Measurements from ENCODE around the gene POLR3C. TPM values are rescaled to one million over a fixed set of nuclear protein-coding genes. Genes with fewer than 3 reads are reported as not detected.
"Not testable (repeated sequence)": the region's sequence is repeated elsewhere in the genome, so short reads cannot be mapped to it uniquely, and the experiment has no call there.

POLR3C gene
- total RNA-seq, 1 donor from 2014 or later: 43.4 TPM

GRCh38 chr1:145782272-145783099, 41.5 kb upstream of the POLR3C start:
- no peaks in the 10 kb centered on the region for H3K27me3 Mint-ChIP-seq (ENCODE audit: unreplicated experiment)
- no peaks in the 10 kb centered on the region for H3K9me3 Mint-ChIP-seq (ENCODE audit: unreplicated experiment)
- no peak for DNase-seq
- TF ChIP-seq, protein P1, sequence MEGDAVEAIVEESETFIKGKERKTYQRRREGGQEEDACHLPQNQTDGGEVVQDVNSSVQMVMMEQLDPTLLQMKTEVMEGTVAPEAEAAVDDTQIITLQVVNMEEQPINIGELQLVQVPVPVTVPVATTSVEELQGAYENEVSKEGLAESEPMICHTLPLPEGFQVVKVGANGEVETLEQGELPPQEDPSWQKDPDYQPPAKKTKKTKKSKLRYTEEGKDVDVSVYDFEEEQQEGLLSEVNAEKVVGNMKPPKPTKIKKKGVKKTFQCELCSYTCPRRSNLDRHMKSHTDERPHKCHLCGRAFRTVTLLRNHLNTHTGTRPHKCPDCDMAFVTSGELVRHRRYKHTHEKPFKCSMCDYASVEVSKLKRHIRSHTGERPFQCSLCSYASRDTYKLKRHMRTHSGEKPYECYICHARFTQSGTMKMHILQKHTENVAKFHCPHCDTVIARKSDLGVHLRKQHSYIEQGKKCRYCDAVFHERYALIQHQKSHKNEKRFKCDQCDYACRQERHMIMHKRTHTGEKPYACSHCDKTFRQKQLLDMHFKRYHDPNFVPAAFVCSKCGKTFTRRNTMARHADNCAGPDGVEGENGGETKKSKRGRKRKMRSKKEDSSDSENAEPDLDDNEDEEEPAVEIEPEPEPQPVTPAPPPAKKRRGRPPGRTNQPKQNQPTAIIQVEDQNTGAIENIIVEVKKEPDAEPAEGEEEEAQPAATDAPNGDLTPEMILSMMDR (IDR thresholded peaks at IDR 0.05; ENCODE audit: partially characterized antibody, unreplicated experiment): no peak
- H3K27ac Mint-ChIP-seq (ENCODE audit: unreplicated experiment): no peak overlapping the region
- peaks cover 3% of the 10 kb centered on the region for H3K4me1 Mint-ChIP-seq (ENCODE audit: low read depth, unreplicated experiment)
- no peak overlapping the region for H3K4me3 Mint-ChIP-seq (ENCODE audit: unreplicated experiment)
- no peaks in the 10 kb centered on the region for H3K36me3 Mint-ChIP-seq (ENCODE audit: unreplicated experiment)

- no peak for DNase-seq
- Mint-ChIP-seq H3K9me3 (ENCODE audit: unreplicated experiment) (no peaks in the 10 kb centered on the region), H3K4me3 (ENCODE audit: unreplicated experiment) (no peak overlapping the region), H3K27me3 (ENCODE audit: unreplicated experiment) (no peaks in the 10 kb centered on the region), H3K4me1 (ENCODE audit: low read depth, unreplicated experiment) (peaks cover 3% of the 10 kb centered on the region), H3K27ac (ENCODE audit: unreplicated experiment) (no peak overlapping the region), H3K36me3 (ENCODE audit: unreplicated experiment) (no peaks in the 10 kb centered on the region)
- TF ChIP-seq, protein P1 (IDR thresholded peaks at IDR 0.05; ENCODE audit: partially characterized antibody, unreplicated experiment): no peak
Observed at GRCh38 chr1:145784409-145784808, 39.6 kb upstream of the POLR3C start.

DNA sequence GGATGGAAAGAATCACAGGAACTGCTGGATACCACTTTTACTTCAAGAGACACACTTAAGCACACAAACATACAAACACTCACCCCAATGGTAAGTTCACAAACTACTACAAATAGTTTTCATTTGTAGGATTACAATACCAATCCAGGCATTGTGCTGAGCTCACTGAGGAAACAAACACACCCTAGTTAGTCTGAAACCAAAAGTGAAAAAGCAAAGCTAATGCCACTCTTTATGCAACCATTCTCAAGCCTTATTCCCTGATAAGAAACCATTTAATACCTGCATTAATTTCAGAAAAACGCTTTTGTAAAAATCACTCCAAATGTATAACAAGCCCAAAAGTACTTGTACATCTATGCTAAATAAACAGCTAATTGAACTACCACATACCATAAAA, 38.5 kb upstream of the POLR3C start:
- peaks cover 3% of the 10 kb centered on the region for H3K4me1 Mint-ChIP-seq (ENCODE audit: low read depth, unreplicated experiment)
- DNase-seq: no peak
- H3K4me3 Mint-ChIP-seq (ENCODE audit: unreplicated experiment): no peak overlapping the region
- no peaks in the 10 kb centered on the region for H3K27me3 Mint-ChIP-seq (ENCODE audit: unreplicated experiment)
- no peaks in the 10 kb centered on the region for H3K9me3 Mint-ChIP-seq (ENCODE audit: unreplicated experiment)
- no peak overlapping the region for H3K27ac Mint-ChIP-seq (ENCODE audit: unreplicated experiment)
- H3K36me3 Mint-ChIP-seq (ENCODE audit: unreplicated experiment): no peaks in the 10 kb centered on the region
- TF ChIP-seq, protein P1 (IDR thresholded peaks at IDR 0.05; ENCODE audit: partially characterized antibody, unreplicated experiment): no peak

DNA sequence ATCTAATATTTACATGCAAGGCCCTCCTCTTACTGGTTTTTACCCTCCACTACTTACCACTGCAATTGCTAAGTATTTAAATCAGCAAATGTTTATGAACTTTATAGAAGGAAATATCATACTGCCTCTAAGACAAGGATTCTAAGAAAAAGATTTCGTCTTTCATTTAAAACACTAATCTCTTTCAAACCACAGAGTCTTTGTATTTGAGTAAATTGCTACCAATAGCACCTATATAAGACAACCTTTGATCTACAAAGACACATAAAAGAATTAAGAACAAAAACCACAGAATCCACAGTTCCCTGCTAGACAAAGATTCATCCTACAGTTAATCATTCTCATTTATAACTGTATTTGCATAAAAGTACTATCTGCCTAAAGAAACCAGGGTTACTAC, 37.7 kb upstream of the POLR3C start:
- H3K9me3 Mint-ChIP-seq (ENCODE audit: unreplicated experiment): no peaks in the 10 kb centered on the region
- TF ChIP-seq, protein P1 (IDR thresholded peaks at IDR 0.05; ENCODE audit: partially characterized antibody, unreplicated experiment): no peak
- H3K27me3 Mint-ChIP-seq (ENCODE audit: unreplicated experiment): no peaks in the 10 kb centered on the region
- no peak overlapping the region for H3K4me3 Mint-ChIP-seq (ENCODE audit: unreplicated experiment)
- H3K27ac Mint-ChIP-seq (ENCODE audit: unreplicated experiment): no peak overlapping the region
- peaks cover 3% of the 10 kb centered on the region for H3K4me1 Mint-ChIP-seq (ENCODE audit: low read depth, unreplicated experiment)
- DNase-seq: no peak
- H3K36me3 Mint-ChIP-seq (ENCODE audit: unreplicated experiment): no peaks in the 10 kb centered on the region

- TF ChIP-seq, protein P1 (IDR thresholded peaks at IDR 0.05; ENCODE audit: partially characterized antibody, unreplicated experiment): no peak
- H3K4me3 Mint-ChIP-seq (ENCODE audit: unreplicated experiment): no peak overlapping the region
- no peaks in the 10 kb centered on the region for H3K27me3 Mint-ChIP-seq (ENCODE audit: unreplicated experiment)
- no peak for DNase-seq
- no peak overlapping the region for H3K27ac Mint-ChIP-seq (ENCODE audit: unreplicated experiment)
- H3K9me3 Mint-ChIP-seq (ENCODE audit: unreplicated experiment): no peaks in the 10 kb centered on the region
- peaks cover 3% of the 10 kb centered on the region for H3K4me1 Mint-ChIP-seq (ENCODE audit: low read depth, unreplicated experiment)
- H3K36me3 Mint-ChIP-seq (ENCODE audit: unreplicated experiment): no peaks in the 10 kb centered on the region
Observed at GRCh38 chr1:145788580-145788979, 35.4 kb upstream of the POLR3C start.

DNA sequence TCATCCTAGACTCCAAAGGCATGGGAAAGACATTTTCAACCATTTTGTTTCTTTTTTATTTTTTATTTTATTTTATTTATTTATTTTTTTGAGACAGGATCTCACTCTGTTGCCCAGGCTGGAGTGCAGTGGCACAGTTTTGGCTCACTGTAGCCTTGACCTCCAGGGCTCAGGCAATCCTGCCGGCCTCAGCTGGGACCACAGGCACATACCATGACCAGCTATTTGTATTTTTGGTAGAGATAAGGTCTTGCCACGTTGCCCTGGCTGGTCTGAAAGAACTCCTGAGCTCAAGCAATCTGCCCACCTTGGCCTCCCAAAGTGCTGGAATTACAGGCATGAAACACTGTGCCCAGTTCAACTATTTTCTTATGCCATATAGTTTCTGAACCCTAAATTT, 32.1 kb upstream of the POLR3C start:
- not testable (repeated sequence) for H3K4me1 Mint-ChIP-seq (ENCODE audit: low read depth, unreplicated experiment); H3K27me3 Mint-ChIP-seq (ENCODE audit: unreplicated experiment); H3K4me3 Mint-ChIP-seq (ENCODE audit: unreplicated experiment); DNase-seq; H3K27ac Mint-ChIP-seq (ENCODE audit: unreplicated experiment); H3K9me3 Mint-ChIP-seq (ENCODE audit: unreplicated experiment); H3K36me3 Mint-ChIP-seq (ENCODE audit: unreplicated experiment)

All from glutamatergic neuron (in vitro differentiated cells).